Mammary epithelial cell (primary cell): Measurements from ENCODE around the gene RIMBP3B.
"Not testable (repeated sequence)": the region's sequence is repeated elsewhere in the genome, so short reads cannot be mapped to it uniquely, and the experiment has no call there.

Source experiments
- CTCF ChIP-seq, 2 donors: IDR thresholded peaks in 1 of 2; conservative IDR thresholded peaks in 1 of 2; 2 replicates each; pipeline ENCODE4 v1.5.1; 2011 to 2012; ENCODE audit warnings: inconsistent platforms in 2 of 2, low read length in 2 of 2, mild to moderate bottlenecking in 2 of 2, control low read depth in 1 of 2, low read depth in 1 of 2; ENCODE audit not compliant: insufficient read depth in 1 of 2; ENCODE audit errors: extremely low read depth in 1 of 2
- EZH2 ChIP-seq: IDR thresholded peaks from 2 replicates; pipeline ENCODE4 v1.6.1; 2012; ENCODE audit warnings: low read length, inconsistent platforms, borderline replicate concordance

DNA sequence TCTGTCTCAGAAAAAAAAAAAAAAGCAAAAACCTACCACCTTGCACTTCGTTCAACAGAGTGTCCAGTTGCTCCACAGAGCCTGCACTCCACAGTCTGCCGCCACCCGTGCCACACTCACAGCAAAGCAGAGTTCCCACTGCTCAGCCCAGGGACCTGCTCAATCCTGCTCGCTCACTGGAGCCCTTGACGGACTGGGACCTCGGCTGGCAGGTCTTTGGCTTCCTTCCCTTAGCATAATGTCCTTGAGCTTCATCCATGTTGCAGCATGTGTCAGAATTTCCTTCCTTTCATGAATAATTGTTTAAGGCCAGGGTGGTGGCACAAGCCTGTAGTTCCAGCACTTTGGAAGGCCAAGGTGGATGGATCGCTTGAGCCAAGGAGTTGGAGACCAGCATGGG lies 11.1 kb downstream of the RIMBP3B start:
- TF ChIP-seq CTCF (conservative IDR thresholded peaks at IDR 0.05 in 1 of 2, IDR thresholded peaks at IDR 0.05 in 1 of 2; ENCODE audit: extremely low read depth in 1 of 2, insufficient read depth in 1 of 2, low read depth in 1 of 2, low read length in 2 of 2); EZH2: not testable (repeated sequence)
